Ureter (tissue), 1 donor: ENCODE results near the gene WNT1. TPM values are rescaled to one million over a fixed set of nuclear protein-coding genes. Genes with fewer than 3 reads are reported as not detected.

Experiments
- DNase-seq: peaks from one replicate; pipeline ENCODE4 v3.0.0-alpha.2; 2020; ENCODE audit warnings: low spot score
- total RNA-seq: library from RNA; stranded (reverse); gene quantifications from one replicate; pipeline ENCODE4 v1.2.4, GENCODE V29; 2023
- donor health status: DM: yes; HTN: yes; CAD: no.

The WNT1 gene
- not detected for total RNA-seq

GRCh38 chr12:48978291-48978740 is at the start of gene WNT1:
TSS of gene WNT1 (plus strand) at chr12:48978322. CDS start at chr12:48978651, 329 bp downstream.
- DNase-seq, result no peak

GRCh38 chr12:48929551-48929950 is 48.6 kb upstream of the WNT1 start:
- no peak for DNase-seq

- DNase-seq, result no peak
These were observed 47.6 kb upstream of the WNT1 start for GRCh38 chr12:48930475-48930874.

GRCh38 chr12:48932878-48933277 is 45.2 kb upstream of the WNT1 start:
- DNase-seq, result no peak

GRCh38 chr12:48933664-48934311 is 44.3 kb upstream of the WNT1 start:
- DNase-seq, result no peak

GRCh38 chr12:48934312-48934706 is 43.8 kb upstream of the WNT1 start:
- DNase-seq, result no peak

GRCh38 chr12:48936379-48936979 is 41.6 kb upstream of the WNT1 start:
- peak; percentile 66 for DNase-seq

- no peak for DNase-seq
These were observed 41.0 kb upstream of the WNT1 start for GRCh38 chr12:48937170-48937569.

- no peak for DNase-seq
These were observed 39.3 kb upstream of the WNT1 start for GRCh38 chr12:48938805-48939204.

- no peak for DNase-seq
These were observed 37.9 kb upstream of the WNT1 start for GRCh38 chr12:48940181-48940580.

- no peak for DNase-seq
These were observed 34.9 kb upstream of the WNT1 start for GRCh38 chr12:48943221-48943620.

GRCh38 chr12:48946205-48946604 is 31.9 kb upstream of the WNT1 start:
- DNase-seq, result no peak

GRCh38 chr12:48946943-48947342 is 31.2 kb upstream of the WNT1 start:
- no peak for DNase-seq

- no peak for DNase-seq
These were observed 30.4 kb upstream of the WNT1 start for GRCh38 chr12:48947727-48948126.

GRCh38 chr12:48952691-48953090 is 25.4 kb upstream of the WNT1 start:
- no peak for DNase-seq

GRCh38 chr12:48954061-48954460 is 24.1 kb upstream of the WNT1 start:
- no peak for DNase-seq

- no peak for DNase-seq
These were observed 23.2 kb upstream of the WNT1 start for GRCh38 chr12:48954841-48955501.

- DNase-seq, result peak; percentile 86
These were observed 21.6 kb upstream of the WNT1 start for GRCh38 chr12:48956279-48957140.

- peak; percentile 93 for DNase-seq
These were observed 20.7 kb upstream of the WNT1 start, which contains the start of gene ARF3 for GRCh38 chr12:48957141-48958048. TSS of gene ARF3 (minus strand) at chr12:48957487. CDS start at chr12:48941095, 16,392 bp downstream.

- DNase-seq, result no peak
These were observed 20.1 kb upstream of the WNT1 start for GRCh38 chr12:48958049-48958388.

- no peak for DNase-seq
These were observed 17.3 kb upstream of the WNT1 start for GRCh38 chr12:48960834-48961233.
